D721Med (cell line): ENCODE measurements around the gene HIVEP1.

ENCODE experiments used
- DNase-seq: peaks from one replicate; pipeline ENCODE4 v3.0.0; 2011; ENCODE audit warnings: low spot score; ENCODE audit not compliant: insufficient read length
- FAIRE-seq: peaks from 2 replicates; lab custom pipeline; 2011; peaks lifted over from hg19 to GRCh38; lab: Jason Lieb, UNC
- TF ChIP-seq, protein P1 (sequence below): IDR thresholded peaks from 2 replicates; pipeline ENCODE4 v1.5.1; 2012; ENCODE audit warnings: mild to moderate bottlenecking, control low read depth; ENCODE audit not compliant: insufficient read depth; ENCODE audit errors: missing control alignments

Gene HIVEP1

DNA sequence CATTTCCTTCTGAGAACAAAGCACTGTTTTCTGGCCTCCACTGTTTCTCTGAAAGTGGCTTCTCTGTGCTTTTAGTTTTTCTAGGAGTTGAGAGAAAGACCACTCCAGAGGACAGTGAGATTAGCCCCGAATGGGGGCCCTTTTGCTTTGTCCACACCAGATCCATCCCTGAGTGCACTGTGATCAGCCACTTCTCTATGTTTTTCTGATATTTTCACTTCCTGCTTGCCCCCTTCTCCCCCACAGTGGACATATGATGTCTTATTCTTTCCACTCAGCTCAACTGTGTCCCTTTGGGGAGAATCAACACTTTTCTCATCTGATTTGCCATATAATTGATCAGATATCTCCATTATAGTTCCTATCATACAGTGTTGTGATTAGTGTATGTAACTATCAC lies 35.6 kb upstream of the HIVEP1 start:
- FAIRE-seq (no peak), DNase-seq (no peak)
- TF ChIP-seq, protein P1, sequence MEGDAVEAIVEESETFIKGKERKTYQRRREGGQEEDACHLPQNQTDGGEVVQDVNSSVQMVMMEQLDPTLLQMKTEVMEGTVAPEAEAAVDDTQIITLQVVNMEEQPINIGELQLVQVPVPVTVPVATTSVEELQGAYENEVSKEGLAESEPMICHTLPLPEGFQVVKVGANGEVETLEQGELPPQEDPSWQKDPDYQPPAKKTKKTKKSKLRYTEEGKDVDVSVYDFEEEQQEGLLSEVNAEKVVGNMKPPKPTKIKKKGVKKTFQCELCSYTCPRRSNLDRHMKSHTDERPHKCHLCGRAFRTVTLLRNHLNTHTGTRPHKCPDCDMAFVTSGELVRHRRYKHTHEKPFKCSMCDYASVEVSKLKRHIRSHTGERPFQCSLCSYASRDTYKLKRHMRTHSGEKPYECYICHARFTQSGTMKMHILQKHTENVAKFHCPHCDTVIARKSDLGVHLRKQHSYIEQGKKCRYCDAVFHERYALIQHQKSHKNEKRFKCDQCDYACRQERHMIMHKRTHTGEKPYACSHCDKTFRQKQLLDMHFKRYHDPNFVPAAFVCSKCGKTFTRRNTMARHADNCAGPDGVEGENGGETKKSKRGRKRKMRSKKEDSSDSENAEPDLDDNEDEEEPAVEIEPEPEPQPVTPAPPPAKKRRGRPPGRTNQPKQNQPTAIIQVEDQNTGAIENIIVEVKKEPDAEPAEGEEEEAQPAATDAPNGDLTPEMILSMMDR: no peak

DNA sequence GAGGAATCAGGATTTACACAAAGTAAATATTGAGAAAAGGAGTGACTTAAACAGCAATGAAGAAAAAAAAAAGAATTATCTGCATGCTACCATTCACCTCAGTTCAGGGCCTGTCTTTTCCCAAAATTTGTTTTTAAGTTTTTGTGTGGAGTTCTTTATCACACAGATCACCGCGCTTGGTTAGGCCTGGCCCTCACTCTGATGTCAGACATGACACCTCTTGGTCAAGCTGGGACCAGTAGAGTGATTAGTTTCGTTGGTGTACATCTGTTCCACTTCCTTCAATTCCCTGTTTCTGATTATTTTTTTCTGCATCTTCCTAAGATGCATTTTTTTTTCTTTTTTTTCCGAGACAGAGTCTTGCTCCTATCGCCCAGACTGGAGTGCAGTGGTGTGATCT lies 34.9 kb upstream of the HIVEP1 start:
- TF ChIP-seq, protein P1: no peak
- DNase-seq (no peak), FAIRE-seq (no peak)

DNA sequence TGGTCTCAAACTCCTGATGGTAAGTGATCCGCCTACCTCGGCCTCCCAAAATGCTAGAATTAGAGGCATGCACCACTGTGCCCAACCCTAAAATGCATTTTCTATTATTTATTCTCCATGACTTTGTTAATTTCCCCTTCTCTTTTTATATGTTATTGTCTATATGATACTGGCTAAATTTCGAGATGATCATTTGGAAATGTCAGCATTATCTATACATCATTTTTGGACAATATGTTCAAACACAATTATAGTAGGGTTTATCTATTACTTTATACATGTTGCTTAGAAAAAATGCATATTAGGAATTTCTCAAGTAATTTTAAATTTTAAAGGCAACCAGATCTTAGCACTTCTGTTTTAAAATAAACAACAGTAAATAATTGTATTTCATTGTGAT lies 34.4 kb upstream of the HIVEP1 start:
- FAIRE-seq: no peak
- TF ChIP-seq, protein P1: no peak
- DNase-seq: no peak

DNA sequence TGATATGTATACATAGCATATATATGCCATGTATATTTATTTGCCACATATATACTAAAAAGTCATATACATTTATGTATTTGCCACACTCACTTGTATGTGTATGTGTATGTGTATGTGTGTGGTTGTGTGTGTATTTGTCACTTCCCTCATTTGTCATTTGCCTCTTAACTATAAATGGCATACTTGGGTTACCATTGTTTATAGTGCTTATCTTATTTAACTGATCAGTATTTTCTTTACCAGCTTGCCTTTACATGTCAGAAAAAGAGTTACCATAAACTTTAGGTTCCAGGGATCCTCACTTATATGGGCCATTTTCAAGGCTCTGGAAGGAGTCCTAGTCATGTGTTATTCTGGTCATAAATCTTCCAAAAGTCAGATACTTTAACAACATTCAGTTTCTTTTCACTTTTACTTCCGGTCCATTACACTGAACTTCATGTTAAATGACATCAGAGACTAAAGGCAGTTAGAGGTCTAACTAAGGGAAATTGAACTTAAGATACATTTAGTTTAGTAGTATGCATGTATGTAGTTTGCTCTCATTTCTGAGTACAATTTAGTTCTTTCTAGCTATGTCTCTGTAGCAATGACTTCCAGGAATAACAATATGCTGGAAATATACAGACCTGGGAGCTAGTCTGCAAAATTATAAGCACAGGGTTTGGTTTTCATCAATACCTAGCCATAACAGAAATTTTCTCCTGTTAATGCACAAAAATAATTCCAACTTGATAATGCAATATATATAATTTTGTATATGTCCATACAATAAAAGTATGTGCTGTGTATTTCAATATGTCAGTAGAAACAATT lies 33.7 kb upstream of the HIVEP1 start:
- TF ChIP-seq, protein P1: no peak
- FAIRE-seq: no peak
- DNase-seq: no peak

DNA sequence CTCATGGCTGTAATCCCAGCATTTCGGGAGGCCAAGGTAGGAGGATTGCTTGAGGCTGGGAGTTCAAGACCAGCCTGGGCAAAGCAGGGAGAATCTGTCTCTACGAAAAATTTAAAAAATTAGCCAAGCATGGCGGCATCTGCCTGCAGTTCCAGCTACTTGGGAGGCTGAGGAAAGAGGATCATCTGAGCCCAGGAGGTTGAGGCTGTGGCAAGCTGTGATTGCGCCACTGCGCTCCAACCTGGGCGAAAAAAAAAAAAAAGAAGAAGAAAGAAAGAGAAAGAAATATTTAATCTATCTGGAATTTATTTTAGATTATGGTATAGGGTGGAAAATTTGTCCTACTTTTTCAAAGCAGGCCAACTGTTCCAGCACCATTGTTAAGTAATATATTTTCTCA lies 32.2 kb upstream of the HIVEP1 start:
- DNase-seq (no peak), FAIRE-seq (no peak)
- TF ChIP-seq, protein P1: no peak

DNA sequence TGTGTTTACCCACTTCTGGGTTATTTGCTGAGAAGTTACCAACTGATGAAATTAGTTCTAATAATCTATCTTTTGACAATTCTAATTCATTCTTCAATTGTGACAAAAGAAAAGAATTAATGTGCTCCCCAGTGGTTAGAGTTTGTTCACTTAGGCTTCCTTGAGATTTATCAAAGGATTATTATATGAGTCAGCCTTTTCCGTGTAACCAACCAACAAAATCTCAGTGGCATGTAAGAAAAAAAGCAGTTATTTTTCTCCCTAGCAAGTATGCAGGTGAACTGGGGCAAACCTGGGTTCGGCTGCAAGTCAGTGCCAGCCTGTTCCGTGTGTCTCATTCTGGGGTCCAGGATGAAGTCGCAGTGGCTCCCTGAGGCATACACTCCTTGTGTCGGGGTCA lies 28.8 kb upstream of the HIVEP1 start:
- TF ChIP-seq, protein P1: no peak
- FAIRE-seq (no peak), DNase-seq (no peak)

DNA sequence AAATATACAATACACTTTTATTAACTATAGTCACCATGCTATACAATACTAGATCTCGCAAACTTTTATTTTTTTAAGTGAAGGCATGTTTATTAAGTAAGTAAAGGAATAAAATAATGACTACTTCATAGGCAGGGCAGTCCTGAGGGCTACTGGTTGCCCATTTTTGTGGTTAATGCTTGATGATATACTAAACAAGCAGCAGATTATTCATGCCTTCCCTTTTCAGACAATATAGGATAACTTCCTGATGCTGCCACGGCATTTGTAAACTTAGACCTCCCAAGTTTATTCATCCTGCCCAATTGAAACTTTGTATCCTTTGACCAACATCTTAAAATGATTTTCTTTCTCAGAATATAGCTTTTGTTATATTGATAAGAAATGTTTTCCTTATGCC lies 24.7 kb upstream of the HIVEP1 start:
- TF ChIP-seq, protein P1: no peak

More for the DNA sequence above, 24.7 kb upstream of the HIVEP1 start:
- FAIRE-seq: no peak
- no peak for DNase-seq
